Peyer's patch (tissue), 4 donors: ENCODE results near the gene SCYGR1. TPM values are rescaled to one million over a fixed set of nuclear protein-coding genes. Genes with fewer than 3 reads are reported as not detected.
"Not testable (repeated sequence)": the region's sequence is repeated elsewhere in the genome, so short reads cannot be mapped to it uniquely, and the experiment has no call there.

Experiments used
- DNase-seq, 3 donors: peaks; one replicate each; pipeline ENCODE4 v3.0.0-alpha.2; 2017 to 2019
- H3K27ac ChIP-seq, 4 donors: fragments of 200-600 bp; sonication (generic); one replicate each; pipeline ENCODE4 v1.5.1; 2016 to 2019
- H3K27me3 ChIP-seq, 2 donors: fragments of 200-600 bp; sonication (generic); one replicate each; pipeline ENCODE4 v1.5.1; 2019
- H3K36me3 ChIP-seq, 3 donors: fragments of 200-600 bp; sonication (generic); one replicate each; pipeline ENCODE4 v1.5.1; 2016 to 2019
- H3K4me1 ChIP-seq, 4 donors: fragments of 200-600 bp; sonication (generic); one replicate each; pipeline ENCODE4 v1.5.1; 2016 to 2019
- H3K4me3 ChIP-seq, 4 donors: fragments of 200-600 bp; sonication (generic); 1 replicate in 3 of 4; 2 replicates in 1 of 4; pipeline ENCODE4 v1.5.1; 2016 to 2019; ENCODE audit warnings: mild to moderate bottlenecking in 1 of 4
- H3K9me3 ChIP-seq, 4 donors: fragments of 200-600 bp; sonication (generic); one replicate each; pipeline ENCODE4 v1.5.1; 2016 to 2019; ENCODE audit warnings: mild to moderate bottlenecking in 1 of 4
- POLR2A ChIP-seq, 2 donors: fragments of 450-650 bp; IDR thresholded peaks; one replicate each; pipeline ENCODE4 v1.5.1; 2017; ENCODE audit warnings: antibody characterized with exemption in 2 of 2, mild to moderate bottlenecking in 2 of 2, moderate library complexity in 2 of 2
- total RNA-seq, 4 donors: library from RNA; depleted of rRNA; stranded (reverse); fragments of >200 nt; gene quantifications; one replicate each; pipeline ENCODE4 v1.1.0, GENCODE V29; 2016
- TF ChIP-seq, protein P1 (sequence below), 6 experiments: fragments of 450-650 bp in 4 of 6; fragments of 200-600 bp in 2 of 6; sonication (generic) in 1 of 6; IDR thresholded peaks; one replicate each; pipeline ENCODE4 v1.5.1; 2017 to 2019; ENCODE audit warnings: antibody characterized with exemption in 6 of 6, mild to moderate bottlenecking in 3 of 6, moderate library complexity in 1 of 6

The SCYGR1 gene
- total RNA-seq, 4 donors from 2014 or later: not detected

DNA sequence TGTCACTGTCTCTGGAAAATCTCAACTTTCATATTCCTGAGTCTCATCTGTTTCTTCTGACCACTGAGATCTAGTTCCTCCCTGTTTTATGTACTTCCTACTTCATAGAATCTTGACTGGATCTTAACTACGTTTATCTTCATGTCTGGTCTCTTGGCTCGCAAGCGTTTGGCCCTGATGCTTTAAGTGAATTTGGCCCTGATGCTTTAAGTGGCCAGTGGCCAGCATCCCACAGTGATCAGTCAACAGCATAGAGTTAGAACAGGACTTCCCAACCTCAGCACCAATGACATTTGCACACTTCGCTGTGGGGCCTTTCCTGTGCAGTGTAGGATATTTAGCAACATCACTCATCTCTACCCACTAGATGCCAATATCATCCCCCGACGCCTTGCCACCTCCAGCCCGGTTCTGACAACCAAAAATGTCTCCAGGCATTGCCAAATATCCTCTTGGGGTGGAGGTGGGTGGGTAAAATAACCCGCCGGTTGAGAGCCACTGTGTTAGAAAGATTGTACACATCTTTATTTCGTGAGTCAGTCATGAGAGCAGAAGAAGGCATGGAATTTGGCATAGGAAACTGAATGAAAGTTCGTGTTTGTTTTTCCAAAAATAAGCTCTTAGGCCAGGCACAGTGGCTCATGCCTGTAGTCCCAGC lies 20.9 kb downstream of the SCYGR1 start:
- Histone ChIP-seq H3K27ac (no peak overlapping the region), H3K36me3 (peaks cover 0 to 25% (median 0%) of the 10 kb centered on the region in 3 donors), H3K4me1 (no peaks in the 10 kb centered on the region), H3K9me3 (no peaks in the 10 kb centered on the region), H3K4me3 (no peak overlapping the region), H3K27me3 (no peaks in the 10 kb centered on the region)
- no peak for TF ChIP-seq POLR2A (IDR thresholded peaks at IDR 0.05)
- TF ChIP-seq, protein P1, sequence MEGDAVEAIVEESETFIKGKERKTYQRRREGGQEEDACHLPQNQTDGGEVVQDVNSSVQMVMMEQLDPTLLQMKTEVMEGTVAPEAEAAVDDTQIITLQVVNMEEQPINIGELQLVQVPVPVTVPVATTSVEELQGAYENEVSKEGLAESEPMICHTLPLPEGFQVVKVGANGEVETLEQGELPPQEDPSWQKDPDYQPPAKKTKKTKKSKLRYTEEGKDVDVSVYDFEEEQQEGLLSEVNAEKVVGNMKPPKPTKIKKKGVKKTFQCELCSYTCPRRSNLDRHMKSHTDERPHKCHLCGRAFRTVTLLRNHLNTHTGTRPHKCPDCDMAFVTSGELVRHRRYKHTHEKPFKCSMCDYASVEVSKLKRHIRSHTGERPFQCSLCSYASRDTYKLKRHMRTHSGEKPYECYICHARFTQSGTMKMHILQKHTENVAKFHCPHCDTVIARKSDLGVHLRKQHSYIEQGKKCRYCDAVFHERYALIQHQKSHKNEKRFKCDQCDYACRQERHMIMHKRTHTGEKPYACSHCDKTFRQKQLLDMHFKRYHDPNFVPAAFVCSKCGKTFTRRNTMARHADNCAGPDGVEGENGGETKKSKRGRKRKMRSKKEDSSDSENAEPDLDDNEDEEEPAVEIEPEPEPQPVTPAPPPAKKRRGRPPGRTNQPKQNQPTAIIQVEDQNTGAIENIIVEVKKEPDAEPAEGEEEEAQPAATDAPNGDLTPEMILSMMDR (IDR thresholded peaks at IDR 0.05): no peak
- DNase-seq: no peak

DNA sequence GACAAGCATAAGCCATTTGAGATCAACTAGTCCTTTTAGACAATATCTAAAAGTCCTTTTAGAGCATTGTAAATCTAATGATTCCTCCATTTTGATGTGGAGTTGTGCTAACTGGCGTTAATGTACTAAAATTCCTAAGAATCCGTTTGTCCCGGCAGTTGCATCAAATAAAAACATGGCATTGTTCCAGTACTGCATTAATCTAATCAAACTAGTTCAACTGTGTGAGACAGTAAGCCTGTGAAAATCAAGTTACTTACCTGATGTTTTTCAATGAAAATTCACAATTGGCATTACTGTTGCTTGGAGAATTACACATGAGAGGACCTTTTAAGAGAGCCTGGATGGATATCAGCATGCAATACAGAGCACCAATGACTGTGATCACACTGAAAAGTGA lies 21.9 kb downstream of the SCYGR1 start:
- H3K4me1 ChIP-seq: no peaks in the 10 kb centered on the region
- no peak overlapping the region for H3K27ac ChIP-seq
- TF ChIP-seq, protein P1 (IDR thresholded peaks at IDR 0.05): no peak
- TF ChIP-seq POLR2A (IDR thresholded peaks at IDR 0.05): no peak
- no peaks in the 10 kb centered on the region for H3K27me3 ChIP-seq
- DNase-seq: no peak
- no peak overlapping the region for H3K4me3 ChIP-seq
- H3K9me3 ChIP-seq: no peaks in the 10 kb centered on the region
- peaks cover 0 to 33% (median 0%) of the 10 kb centered on the region in 3 donors for H3K36me3 ChIP-seq

DNA sequence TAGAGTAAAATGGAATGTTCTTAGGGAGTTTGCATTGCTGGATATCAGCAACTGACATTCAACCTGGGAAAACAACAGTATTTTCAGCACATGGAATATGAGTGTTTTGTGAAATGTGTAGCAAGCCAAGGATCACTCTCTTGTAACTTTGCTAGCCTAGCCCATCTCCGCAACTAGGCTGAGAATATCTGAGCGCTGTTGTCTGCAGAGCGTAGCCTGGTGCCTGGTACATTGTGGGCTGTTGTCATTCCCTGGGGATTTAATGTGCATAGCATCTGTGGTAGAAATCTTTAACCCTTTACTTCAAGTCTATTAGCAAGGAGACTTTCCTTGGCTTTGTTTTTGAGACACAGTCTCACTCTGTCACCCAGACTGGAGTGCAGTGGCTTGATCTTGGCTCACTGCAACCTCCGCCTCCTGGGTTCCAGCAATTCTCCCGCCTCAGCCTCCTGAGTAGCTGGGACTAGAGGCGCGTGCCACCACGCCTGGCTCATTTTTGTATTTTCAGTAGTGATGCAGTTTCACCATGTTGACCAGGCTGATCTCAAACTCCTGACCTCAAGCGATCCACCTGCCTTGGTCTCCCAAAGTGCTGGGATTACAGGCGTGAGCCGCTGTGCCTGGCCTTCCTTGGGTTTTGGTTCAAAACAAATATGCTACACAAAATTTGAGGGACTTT lies 23.0 kb downstream of the SCYGR1 start:
- not testable (repeated sequence) for H3K4me3 ChIP-seq, H3K27me3 ChIP-seq, DNase-seq, H3K4me1 ChIP-seq, H3K27ac ChIP-seq, H3K9me3 ChIP-seq
- peaks cover 0 to 35% (median 0%) of the 10 kb centered on the region in 3 donors for H3K36me3 ChIP-seq

DNA sequence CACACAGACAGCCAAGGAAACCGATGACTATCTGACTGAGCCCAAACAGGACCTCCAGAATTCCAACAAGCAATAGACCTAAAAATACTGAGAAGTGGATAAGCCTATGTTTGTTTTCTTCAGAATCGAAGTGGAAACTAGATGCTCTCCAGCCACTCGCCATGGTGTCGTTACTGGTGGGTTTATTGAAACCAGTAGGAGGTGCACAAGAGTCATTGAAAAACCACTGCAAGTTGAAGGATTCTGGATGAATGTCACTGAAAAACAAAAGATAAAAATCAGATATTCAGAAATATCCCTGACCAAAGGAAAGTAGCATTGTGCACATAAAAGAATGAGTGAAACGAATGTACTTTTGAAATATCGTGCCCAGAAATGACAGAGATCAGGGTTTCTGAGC lies 24.0 kb downstream of the SCYGR1 start:
- Histone ChIP-seq H3K9me3 (no peaks in the 10 kb centered on the region), H3K27ac (no peak overlapping the region), H3K4me3 (no peak overlapping the region), H3K4me1 (no peaks in the 10 kb centered on the region), H3K36me3 (peaks cover 0 to 43% (median 0%) of the 10 kb centered on the region in 3 donors), H3K27me3 (no peaks in the 10 kb centered on the region)
- TF ChIP-seq POLR2A (IDR thresholded peaks at IDR 0.05): no peak
- TF ChIP-seq, protein P1 (IDR thresholded peaks at IDR 0.05): peak in 4 of 6 experiments; percentile 26 to 45 (median 43)
- DNase-seq: no peak

DNA sequence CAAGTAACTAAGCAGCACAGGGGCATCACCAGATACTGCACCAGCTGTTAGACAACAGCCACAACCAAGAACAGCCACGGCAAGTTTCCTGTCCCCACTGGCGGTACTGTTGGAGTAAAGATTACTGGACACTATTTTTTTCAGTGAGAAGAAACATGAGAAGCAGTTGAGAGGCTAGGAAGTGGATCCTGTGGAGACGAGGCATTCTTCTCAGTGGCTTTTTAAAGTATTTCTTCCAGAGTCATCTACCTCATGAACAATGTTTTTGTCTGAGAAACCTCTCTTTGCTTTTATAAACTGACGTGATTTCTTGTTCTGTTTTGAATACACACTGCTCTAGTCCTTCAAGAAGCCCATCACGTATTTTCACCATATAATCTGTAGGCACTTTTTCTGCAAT lies 27.4 kb downstream of the SCYGR1 start:
- TF ChIP-seq POLR2A (IDR thresholded peaks at IDR 0.05): no peak
- TF ChIP-seq, protein P1 (IDR thresholded peaks at IDR 0.05): no peak
- H3K27me3 ChIP-seq: no peaks in the 10 kb centered on the region
- H3K9me3 ChIP-seq: no peaks in the 10 kb centered on the region
- H3K4me1 ChIP-seq: no peaks in the 10 kb centered on the region
- no peak overlapping the region for H3K4me3 ChIP-seq
- no peak overlapping the region for H3K27ac ChIP-seq
- DNase-seq: no peak
- H3K36me3 ChIP-seq: peaks cover 0 to 70% (median 0%) of the 10 kb centered on the region in 3 donors

DNA sequence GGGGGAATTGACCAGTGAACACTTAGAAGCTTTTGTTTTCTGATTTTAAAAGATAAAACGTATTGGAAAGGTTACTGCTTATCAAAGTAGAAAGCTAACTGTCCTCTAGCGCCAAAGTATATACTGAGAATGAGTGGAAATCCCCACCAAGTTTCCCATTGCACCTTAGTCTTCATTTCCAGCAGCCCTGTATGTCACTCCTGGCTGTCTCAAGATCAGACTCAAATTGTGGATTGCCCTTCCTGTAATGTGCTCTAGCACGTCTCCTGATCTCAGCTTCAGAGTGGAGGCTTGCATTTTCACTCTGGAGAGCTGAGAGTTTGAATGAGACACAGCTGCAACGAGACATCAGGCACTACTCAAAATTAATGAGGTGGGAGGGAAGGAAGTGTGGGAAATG lies 36.1 kb downstream of the SCYGR1 start:
- H3K36me3 ChIP-seq: peaks cover 0 to 48% (median 0%) of the 10 kb centered on the region in 3 donors
- no peaks in the 10 kb centered on the region for H3K4me1 ChIP-seq
- H3K4me3 ChIP-seq: no peak overlapping the region
- no peaks in the 10 kb centered on the region for H3K27me3 ChIP-seq
- H3K9me3 ChIP-seq: no peaks in the 10 kb centered on the region
- DNase-seq: no peak
- no peak overlapping the region for H3K27ac ChIP-seq
- no peak for TF ChIP-seq POLR2A (IDR thresholded peaks at IDR 0.05)
- TF ChIP-seq, protein P1 (IDR thresholded peaks at IDR 0.05): no peak
